Glutamatergic neuron (in vitro differentiated cells): ENCODE measurements around the gene UTP11. TPM values are rescaled to one million over a fixed set of nuclear protein-coding genes. Genes with fewer than 3 reads are reported as not detected.
A peak's percentile ranks its signal among the peaks of the same experiment; 100 is the strongest.

Experiments
- DNase-seq: peaks from one replicate; pipeline ENCODE4 v3.0.0; 2022
- H3K27ac Mint-ChIP-seq: one replicate; pipeline ENCODE4 v1.8.0; 2020; ENCODE audit warnings: mild to moderate bottlenecking, mixed read lengths, inconsistent platforms; ENCODE audit not compliant: unreplicated experiment
- H3K27me3 Mint-ChIP-seq: one replicate; pipeline ENCODE4 v1.8.0; 2020; ENCODE audit warnings: mild to moderate bottlenecking, moderate library complexity, mixed read lengths, inconsistent platforms; ENCODE audit not compliant: unreplicated experiment
- H3K36me3 Mint-ChIP-seq: one replicate; pipeline ENCODE4 v1.8.0; 2020; ENCODE audit warnings: mild to moderate bottlenecking, mixed read lengths, inconsistent platforms; ENCODE audit not compliant: unreplicated experiment
- H3K4me1 Mint-ChIP-seq: one replicate; pipeline ENCODE4 v1.8.0; 2020; ENCODE audit warnings: mild to moderate bottlenecking, low read depth, mixed read lengths, inconsistent platforms; ENCODE audit not compliant: unreplicated experiment
- H3K4me3 Mint-ChIP-seq: one replicate; pipeline ENCODE4 v1.8.0; 2020; ENCODE audit warnings: mild to moderate bottlenecking, mixed read lengths, inconsistent platforms; ENCODE audit not compliant: unreplicated experiment
- H3K9me3 Mint-ChIP-seq: one replicate; pipeline ENCODE4 v1.8.0; 2020; ENCODE audit warnings: mild to moderate bottlenecking, moderate library complexity, mixed read lengths, inconsistent platforms; ENCODE audit not compliant: unreplicated experiment
- total RNA-seq: library from RNA; stranded (reverse); fragmentation: NEBNext Ultra II Directional; extraction: Animal tissue kit (Norgen Biotek cat#: 25700); gene quantifications from one replicate; pipeline ENCODE4 v1.2.1, GENCODE V29; 2021; ENCODE audit not compliant: unreplicated experiment
- TF ChIP-seq, protein P1 (sequence below): fragments of 200-600 bp; sonication (generic); IDR thresholded peaks from one replicate; pipeline ENCODE4 v1.5.0; 2021; ENCODE audit not compliant: partially characterized antibody, unreplicated experiment

The UTP11 gene
- total RNA-seq, 1 donor from 2014 or later = 34.6 TPM

DNA sequence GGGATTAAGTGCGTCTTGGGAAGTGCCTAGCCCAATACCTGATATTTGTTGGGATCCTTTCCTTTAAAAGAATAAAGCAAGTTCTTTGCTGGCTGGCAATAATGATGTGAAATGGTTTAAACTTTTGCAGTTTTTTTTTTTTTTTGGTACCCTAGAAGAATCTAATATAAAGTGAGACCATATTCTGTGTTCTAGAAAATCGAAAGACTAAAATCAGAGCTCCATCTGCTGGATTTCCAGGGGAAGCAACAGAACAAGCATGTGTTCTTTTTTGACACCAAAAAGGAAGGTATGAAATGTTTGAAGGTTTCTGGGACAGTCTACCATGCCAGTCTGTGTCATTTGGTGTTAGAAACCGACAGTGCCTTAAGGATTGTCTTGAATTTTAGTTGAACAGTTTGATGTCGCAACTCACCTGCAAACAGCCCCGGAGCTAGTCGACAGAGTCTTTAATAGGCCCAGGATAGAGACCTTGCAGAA, 6.4 kb downstream of the UTP11 start:
- Mint-ChIP-seq H3K4me3 (no peak overlapping the region), H3K36me3 (no peaks in the 10 kb centered on the region), H3K9me3 (peaks cover 3% of the 10 kb centered on the region), H3K4me1 (peaks cover 2% of the 10 kb centered on the region), H3K27ac (no peak overlapping the region), H3K27me3 (no peaks in the 10 kb centered on the region)
- no peak for DNase-seq
- TF ChIP-seq, protein P1, sequence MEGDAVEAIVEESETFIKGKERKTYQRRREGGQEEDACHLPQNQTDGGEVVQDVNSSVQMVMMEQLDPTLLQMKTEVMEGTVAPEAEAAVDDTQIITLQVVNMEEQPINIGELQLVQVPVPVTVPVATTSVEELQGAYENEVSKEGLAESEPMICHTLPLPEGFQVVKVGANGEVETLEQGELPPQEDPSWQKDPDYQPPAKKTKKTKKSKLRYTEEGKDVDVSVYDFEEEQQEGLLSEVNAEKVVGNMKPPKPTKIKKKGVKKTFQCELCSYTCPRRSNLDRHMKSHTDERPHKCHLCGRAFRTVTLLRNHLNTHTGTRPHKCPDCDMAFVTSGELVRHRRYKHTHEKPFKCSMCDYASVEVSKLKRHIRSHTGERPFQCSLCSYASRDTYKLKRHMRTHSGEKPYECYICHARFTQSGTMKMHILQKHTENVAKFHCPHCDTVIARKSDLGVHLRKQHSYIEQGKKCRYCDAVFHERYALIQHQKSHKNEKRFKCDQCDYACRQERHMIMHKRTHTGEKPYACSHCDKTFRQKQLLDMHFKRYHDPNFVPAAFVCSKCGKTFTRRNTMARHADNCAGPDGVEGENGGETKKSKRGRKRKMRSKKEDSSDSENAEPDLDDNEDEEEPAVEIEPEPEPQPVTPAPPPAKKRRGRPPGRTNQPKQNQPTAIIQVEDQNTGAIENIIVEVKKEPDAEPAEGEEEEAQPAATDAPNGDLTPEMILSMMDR = peak; percentile 41

DNA sequence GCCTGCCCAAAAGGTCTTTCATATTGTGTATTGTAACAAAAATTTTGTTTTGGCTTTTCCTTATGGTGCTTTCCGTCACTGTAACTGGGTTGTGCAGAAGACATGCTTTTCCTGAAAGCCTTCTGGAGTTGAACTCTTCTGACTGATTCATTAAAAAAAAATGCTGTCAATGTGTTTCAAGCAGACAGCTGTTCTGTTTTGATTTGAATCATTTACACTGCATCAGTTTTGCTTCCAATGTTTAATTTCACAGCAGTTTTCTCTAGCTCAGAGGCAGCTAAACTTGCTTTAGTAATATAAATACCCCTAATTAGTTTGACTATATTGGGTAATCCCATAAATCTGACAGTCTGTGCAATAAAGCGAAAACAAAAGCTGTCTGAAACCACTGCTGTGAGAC, 7.9 kb downstream of the UTP11 start:
- no peaks in the 10 kb centered on the region for H3K36me3 Mint-ChIP-seq

DNA sequence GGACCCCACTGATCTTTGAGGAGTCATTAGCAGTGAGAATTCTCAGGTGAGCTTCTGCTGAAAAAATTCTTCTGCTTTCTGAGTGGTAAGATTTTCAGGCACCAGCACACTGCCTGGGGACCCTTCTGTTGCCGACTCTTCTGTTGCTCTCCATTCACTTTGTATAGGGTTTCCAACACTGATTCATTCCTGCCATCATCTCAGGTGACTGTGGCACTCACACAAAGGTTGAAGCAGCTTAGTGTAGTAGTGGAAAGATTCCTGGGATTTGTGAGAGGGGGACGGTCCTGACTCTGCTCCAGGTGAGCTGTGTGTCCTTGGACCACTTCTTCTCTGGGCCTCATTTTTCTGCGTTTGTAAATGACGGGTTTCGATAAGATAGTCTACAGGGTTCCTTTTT, 9.4 kb downstream of the UTP11 start:
- Mint-ChIP-seq H3K27me3 (no peaks in the 10 kb centered on the region), H3K36me3 (no peaks in the 10 kb centered on the region), H3K27ac (no peak overlapping the region), H3K4me3 (no peak overlapping the region), H3K4me1 (no peaks in the 10 kb centered on the region), H3K9me3 (peaks cover 3% of the 10 kb centered on the region)
- TF ChIP-seq, protein P1 = no peak
- no peak for DNase-seq

More for the DNA sequence above, 7.9 kb downstream of the UTP11 start:
- no peak overlapping the region for H3K27ac Mint-ChIP-seq
- TF ChIP-seq, protein P1 = no peak
- no peaks in the 10 kb centered on the region for H3K4me1 Mint-ChIP-seq
- no peaks in the 10 kb centered on the region for H3K27me3 Mint-ChIP-seq
- DNase-seq = no peak
- no peak overlapping the region for H3K4me3 Mint-ChIP-seq
- H3K9me3 Mint-ChIP-seq = peaks cover 3% of the 10 kb centered on the region

DNA sequence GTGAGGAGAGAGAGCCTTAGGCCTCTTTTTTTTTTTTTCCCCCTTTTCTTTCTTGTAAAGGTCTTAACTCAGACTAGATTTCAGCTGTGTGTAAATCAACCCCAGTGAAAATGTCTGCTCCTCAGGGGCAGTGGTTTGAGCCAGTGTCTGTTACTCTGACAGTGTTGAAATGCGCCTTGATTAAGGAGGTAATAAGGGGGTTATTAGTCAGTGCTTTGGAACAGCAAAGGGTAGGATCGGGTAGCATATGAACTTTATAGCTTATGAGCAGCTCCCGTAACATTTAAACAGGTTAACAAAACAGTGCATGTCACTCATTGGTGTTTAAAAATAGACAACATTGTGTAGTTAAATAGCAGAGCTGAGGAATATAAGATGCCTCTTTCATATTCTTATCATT, 10.3 kb downstream of the UTP11 start:
- Mint-ChIP-seq H3K9me3 (peaks cover 3% of the 10 kb centered on the region), H3K4me3 (no peak overlapping the region), H3K27me3 (no peaks in the 10 kb centered on the region), H3K27ac (no peak overlapping the region), H3K4me1 (peaks cover 6% of the 10 kb centered on the region), H3K36me3 (no peaks in the 10 kb centered on the region)
- DNase-seq = no peak
- TF ChIP-seq, protein P1 = no peak

DNA sequence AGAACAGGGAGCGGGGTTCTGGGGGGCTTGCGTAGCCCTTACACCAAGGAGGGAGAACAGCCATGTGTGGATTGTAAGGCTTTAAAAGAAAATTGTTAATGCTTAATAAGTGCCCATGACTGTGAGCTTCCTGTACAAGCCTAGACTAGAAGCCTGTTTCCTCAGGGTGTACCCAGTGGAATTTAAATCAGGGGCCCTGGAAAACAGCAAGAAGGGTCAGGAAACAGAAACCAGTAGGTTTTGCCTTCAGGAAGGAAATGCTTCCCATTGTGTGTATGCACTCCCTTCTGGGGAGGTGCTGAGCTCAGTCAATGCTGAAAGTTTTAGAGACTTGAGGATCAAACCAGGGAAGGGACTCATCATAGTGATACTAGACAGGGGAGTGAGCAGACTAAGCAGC, 12.7 kb downstream of the UTP11 start:
- TF ChIP-seq, protein P1 = no peak
- Mint-ChIP-seq H3K9me3 (peaks cover 3% of the 10 kb centered on the region), H3K27ac (no peak overlapping the region), H3K27me3 (peaks cover 7% of the 10 kb centered on the region), H3K36me3 (no peaks in the 10 kb centered on the region), H3K4me1 (peaks cover 18% of the 10 kb centered on the region), H3K4me3 (no peak overlapping the region)
- no peak for DNase-seq
